HFF-Myc (cell line): ENCODE measurements around the gene TREX2.
A peak's percentile ranks its signal among the peaks of the same experiment; 100 is the strongest.
"Not testable (repeated sequence)": the region's sequence is repeated elsewhere in the genome, so short reads cannot be mapped to it uniquely, and the experiment has no call there.

Experiments
- DNase-seq: peaks from one replicate; pipeline ENCODE4 v3.0.0-alpha.2; 2011; ENCODE audit warnings: low read depth; ENCODE audit errors: extremely low read depth
- H3K4me3 ChIP-seq: replicated peaks from 2 replicates; pipeline ENCODE4 v1.5.1; 2011; ENCODE audit warnings: low read depth, mild to moderate bottlenecking, control low read depth, low read length
- CTCF ChIP-seq: IDR thresholded peaks from 2 replicates; pipeline ENCODE4 v1.5.1; 2012; ENCODE audit warnings: mild to moderate bottlenecking, low read depth, low read length, control low read depth; ENCODE audit errors: missing control alignments

TREX2 gene

GRCh38 chrX:153406011-153406410 lies 39.8 kb downstream of the TREX2 start:
- H3K4me3 ChIP-seq: no peak overlapping the region
- TF ChIP-seq CTCF: no peak

GRCh38 chrX:153405426-153405825 lies 40.4 kb downstream of the TREX2 start:
- TF ChIP-seq CTCF: no peak
- DNase-seq: no peak
- no peak overlapping the region for H3K4me3 ChIP-seq

More at GRCh38 chrX:153406011-153406410, 39.8 kb downstream of the TREX2 start:
- DNase-seq: no peak

GRCh38 chrX:153404333-153404732 lies 41.5 kb downstream of the TREX2 start:
- not testable (repeated sequence) for H3K4me3 ChIP-seq, DNase-seq

- H3K4me3 ChIP-seq: no peak within 1 kb of the TSS
- DNase-seq: no peak
- TF ChIP-seq CTCF: no peak
Observed at GRCh38 chrX:153401133-153401764, 44.6 kb downstream of the TREX2 start, which contains the start of gene PNMA6E. PNMA6E (minus strand) TSS chrX:153401350; CDS start chrX:153398849, 2,501 bp downstream.

GRCh38 chrX:153400146-153401132 lies 45.4 kb downstream of the TREX2 start:
- TF ChIP-seq CTCF: peak; percentile 82
- H3K4me3 ChIP-seq: no peak overlapping the region
- DNase-seq: no peak

- H3K4me3 ChIP-seq: no peak overlapping the region
- DNase-seq: no peak
- TF ChIP-seq CTCF: no peak
Observed at GRCh38 chrX:153398275-153398960, 47.4 kb downstream of the TREX2 start.
